Adrenal gland (tissue), 5 donors: ENCODE data around the gene NEK5.

Source experiments
- POLR2A ChIP-seq, 2 donors: fragments of 450-650 bp; IDR thresholded peaks; one replicate each; pipeline ENCODE4 v1.6.1; 2017; ENCODE audit warnings: antibody characterized with exemption in 2 of 2, mild to moderate bottlenecking in 2 of 2, moderate library complexity in 1 of 2
- TF ChIP-seq, protein P1 (sequence below), 6 experiments: fragments of 450-650 bp in 4 of 6; fragments of 200-600 bp in 2 of 6; sonication (generic) in 1 of 6; IDR thresholded peaks; 1 replicate in 5 of 6; 2 replicates in 1 of 6; pipeline versions ENCODE4 v1.5.1 to v1.8.0; 2016 to 2021; ENCODE audit warnings: antibody characterized with exemption in 6 of 6, mild to moderate bottlenecking in 2 of 6, moderate library complexity in 1 of 6
- donor health status: DM: no; HTN: no; CAD: no.

- TF ChIP-seq, protein P1, sequence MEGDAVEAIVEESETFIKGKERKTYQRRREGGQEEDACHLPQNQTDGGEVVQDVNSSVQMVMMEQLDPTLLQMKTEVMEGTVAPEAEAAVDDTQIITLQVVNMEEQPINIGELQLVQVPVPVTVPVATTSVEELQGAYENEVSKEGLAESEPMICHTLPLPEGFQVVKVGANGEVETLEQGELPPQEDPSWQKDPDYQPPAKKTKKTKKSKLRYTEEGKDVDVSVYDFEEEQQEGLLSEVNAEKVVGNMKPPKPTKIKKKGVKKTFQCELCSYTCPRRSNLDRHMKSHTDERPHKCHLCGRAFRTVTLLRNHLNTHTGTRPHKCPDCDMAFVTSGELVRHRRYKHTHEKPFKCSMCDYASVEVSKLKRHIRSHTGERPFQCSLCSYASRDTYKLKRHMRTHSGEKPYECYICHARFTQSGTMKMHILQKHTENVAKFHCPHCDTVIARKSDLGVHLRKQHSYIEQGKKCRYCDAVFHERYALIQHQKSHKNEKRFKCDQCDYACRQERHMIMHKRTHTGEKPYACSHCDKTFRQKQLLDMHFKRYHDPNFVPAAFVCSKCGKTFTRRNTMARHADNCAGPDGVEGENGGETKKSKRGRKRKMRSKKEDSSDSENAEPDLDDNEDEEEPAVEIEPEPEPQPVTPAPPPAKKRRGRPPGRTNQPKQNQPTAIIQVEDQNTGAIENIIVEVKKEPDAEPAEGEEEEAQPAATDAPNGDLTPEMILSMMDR (IDR thresholded peaks at IDR 0.05) = no peak
- TF ChIP-seq POLR2A (IDR thresholded peaks at IDR 0.05) = no peak
Measured at GRCh38 chr13:51995677-51996551, 133.0 kb downstream of the NEK5 start.
